HT1080 (cell line): ENCODE measurements around the gene KIF21A. TPM values are rescaled to one million over a fixed set of nuclear protein-coding genes. Genes with fewer than 3 reads are reported as not detected.

Experiments
- DNase-seq: peaks from one replicate; pipeline ENCODE4 v3.0.0-alpha.2; 2015; ENCODE audit warnings: low read depth
- total RNA-seq: library from RNA; depleted of rRNA; stranded (reverse); fragments of >200 nt; shearing (Covaris generic); gene quantifications from 2 replicates; pipeline ENCODE4 v1.2.3, GENCODE V29; 2014

The KIF21A gene
- total RNA-seq, 1 experiment from 2014 or later, result 18.1 TPM

GRCh38 chr12:39431797-39432196 is 11.1 kb downstream of the KIF21A start:
- no peak for DNase-seq

GRCh38 chr12:39431002-39431796 is 11.7 kb downstream of the KIF21A start:
- DNase-seq, result no peak

GRCh38 chr12:39429809-39430208 is 13.1 kb downstream of the KIF21A start:
- no peak for DNase-seq

GRCh38 chr12:39427360-39427808 is 15.5 kb downstream of the KIF21A start:
- no peak for DNase-seq

GRCh38 chr12:39426636-39427240 is 16.2 kb downstream of the KIF21A start:
- DNase-seq, result peak; percentile 16

GRCh38 chr12:39420043-39420442 is 22.9 kb downstream of the KIF21A start:
- no peak for DNase-seq

- no peak for DNase-seq
These were observed 23.4 kb downstream of the KIF21A start for GRCh38 chr12:39419471-39419870.

GRCh38 chr12:39417916-39418315 is 25.0 kb downstream of the KIF21A start:
- DNase-seq, result no peak

- no peak for DNase-seq
These were observed 28.8 kb downstream of the KIF21A start for GRCh38 chr12:39413836-39414771.

GRCh38 chr12:39412210-39412609 is 30.7 kb downstream of the KIF21A start:
- no peak for DNase-seq

- no peak for DNase-seq
These were observed 36.7 kb downstream of the KIF21A start for GRCh38 chr12:39406262-39406661.

GRCh38 chr12:39405580-39405979 is 37.3 kb downstream of the KIF21A start:
- no peak for DNase-seq

GRCh38 chr12:39404000-39404399 is 38.9 kb downstream of the KIF21A start:
- DNase-seq, result no peak

GRCh38 chr12:39403376-39403775 is 39.5 kb downstream of the KIF21A start:
- DNase-seq, result no peak

GRCh38 chr12:39402922-39403321 is 40.0 kb downstream of the KIF21A start:
- peak; percentile 24 for DNase-seq

GRCh38 chr12:39401459-39401858 is 41.5 kb downstream of the KIF21A start:
- no peak for DNase-seq

GRCh38 chr12:39395866-39396265 is 47.1 kb downstream of the KIF21A start:
- DNase-seq, result no peak

- DNase-seq, result no peak
These were observed 49.0 kb downstream of the KIF21A start for GRCh38 chr12:39393890-39394289.

GRCh38 chr12:39393179-39393578 is 49.7 kb downstream of the KIF21A start:
- no peak for DNase-seq

GRCh38 chr12:39392154-39392925 is 50.6 kb downstream of the KIF21A start:
- DNase-seq, result no peak

- no peak for DNase-seq
These were observed 52.2 kb downstream of the KIF21A start for GRCh38 chr12:39390752-39391151.
